WERI-Rb-1 (cell line): ENCODE results near the gene DCAF11.
A peak's percentile ranks its signal among the peaks of the same experiment; 100 is the strongest.

Experiments
- DNase-seq: peaks from one replicate; pipeline ENCODE4 v3.0.0-alpha.2; 2020
- H3K27ac ChIP-seq: fragments of 250-450 bp; sonication (Bioruptor Pico); 2 replicates; pipeline ENCODE4 v1.5.1; 2020; ENCODE audit warnings: mild to moderate bottlenecking, moderate library complexity
- H3K27me3 ChIP-seq: fragments of 250-450 bp; sonication (Bioruptor Pico); 2 replicates; pipeline ENCODE4 v1.5.1; 2021; ENCODE audit warnings: mild to moderate bottlenecking, low read depth, moderate library complexity; ENCODE audit not compliant: insufficient read depth, severe bottlenecking
- H3K36me3 ChIP-seq: fragments of 250-450 bp; sonication (Bioruptor Pico); 2 replicates; pipeline ENCODE4 v1.5.1; 2020; ENCODE audit warnings: mild to moderate bottlenecking, moderate library complexity
- H3K4me3 ChIP-seq: 2 replicates; pipeline ENCODE4 v1.5.1; 2011; ENCODE audit warnings: low read depth, mild to moderate bottlenecking, control low read depth, low read length
- H3K9me3 ChIP-seq: fragments of 250-450 bp; sonication (Bioruptor Pico); 2 replicates; pipeline ENCODE4 v1.5.1; 2021; ENCODE audit warnings: mild to moderate bottlenecking, moderate library complexity; ENCODE audit not compliant: severe bottlenecking
- CTCF ChIP-seq: IDR thresholded peaks from 2 replicates; pipeline ENCODE4 v1.5.1; 2011; ENCODE audit warnings: low read depth, mild to moderate bottlenecking, control low read depth, inconsistent platforms, low read length

The DCAF11 gene

DNA sequence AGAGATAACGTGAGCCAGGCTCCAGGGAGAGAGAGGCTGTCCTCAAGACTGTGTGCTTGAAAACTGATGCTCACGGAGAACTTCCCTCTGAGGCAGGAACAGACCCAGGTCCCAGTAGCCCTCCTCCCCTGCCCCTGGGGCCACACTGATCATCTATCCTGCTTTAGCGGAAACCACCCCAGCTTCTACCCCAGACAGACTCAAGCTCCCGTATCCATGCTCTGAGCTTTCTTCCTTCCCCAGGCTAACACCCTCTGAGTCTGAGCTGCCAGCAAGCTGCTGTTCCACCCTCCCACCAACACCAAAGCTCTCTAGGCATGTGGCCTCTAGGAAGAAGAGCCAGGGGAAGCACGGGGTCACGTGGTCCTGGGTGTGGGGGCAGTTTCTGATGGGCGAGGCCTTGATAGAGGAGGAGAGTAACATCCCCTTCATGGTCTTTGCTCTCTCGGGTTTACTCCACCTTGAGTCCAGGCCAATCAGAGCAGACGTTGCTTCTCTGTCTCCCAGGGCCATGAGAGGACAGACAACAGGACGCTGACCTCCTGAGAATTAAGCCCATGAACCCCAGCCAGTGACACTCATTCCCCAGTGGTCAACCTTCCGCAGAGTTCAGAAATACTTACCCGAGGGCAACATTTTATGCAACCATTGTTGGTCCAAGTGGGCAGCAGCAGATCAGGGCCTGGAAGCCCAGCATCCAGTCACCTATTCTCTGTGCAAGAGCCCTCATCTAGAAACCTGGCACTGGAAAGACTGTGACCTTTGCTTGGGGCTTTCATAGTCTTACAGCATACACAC, 19.1 kb upstream of the DCAF11 start:
- TF ChIP-seq CTCF = no peak
- Histone ChIP-seq H3K9me3 (no peaks in the 10 kb centered on the region), H3K27ac (peak overlapping the region; percentile 83), H3K27me3 (no peaks in the 10 kb centered on the region), H3K36me3 (no peaks in the 10 kb centered on the region), H3K4me3 (peak overlapping the region; percentile 66)
- DNase-seq = peak; percentile 79

DNA sequence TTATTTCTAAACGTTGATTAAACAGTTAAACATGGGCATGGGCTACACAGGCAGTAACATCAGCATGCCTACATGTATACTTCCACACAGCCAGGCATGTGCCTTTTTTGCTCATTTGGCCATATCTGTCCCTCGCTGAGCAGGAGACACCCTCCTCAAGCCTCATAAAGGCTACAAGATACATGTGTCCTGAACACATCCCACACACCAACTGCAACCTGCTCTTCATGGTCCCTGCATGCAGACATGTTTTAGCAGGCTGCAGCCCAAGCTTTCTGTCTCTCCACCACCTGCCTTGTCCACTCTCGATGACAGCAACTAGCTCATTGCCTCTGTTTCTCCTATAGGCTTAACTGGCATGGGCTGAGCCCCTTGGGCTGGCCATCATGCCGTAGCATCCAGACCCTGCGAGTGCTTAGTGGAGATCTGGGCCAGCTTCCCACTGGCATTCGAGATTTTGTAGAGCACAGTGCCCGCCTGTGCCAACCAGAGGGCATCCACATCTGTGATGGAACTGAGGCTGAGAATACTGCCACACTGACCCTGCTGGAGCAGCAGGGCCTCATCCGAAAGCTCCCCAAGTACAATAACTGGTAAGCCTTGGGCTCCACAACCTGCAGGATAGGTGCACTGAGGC, 17.9 kb upstream of the DCAF11 start:
- DNase-seq = no peak
- Histone ChIP-seq H3K36me3 (no peaks in the 10 kb centered on the region), H3K9me3 (no peaks in the 10 kb centered on the region), H3K4me3 (no peak overlapping the region), H3K27me3 (no peaks in the 10 kb centered on the region), H3K27ac (no peak overlapping the region)
- TF ChIP-seq CTCF = no peak

GRCh38 chr14:24098229-24098926, 16.2 kb upstream of the DCAF11 start:
- DNase-seq = no peak
- TF ChIP-seq CTCF = no peak
- no peaks in the 10 kb centered on the region for H3K36me3 ChIP-seq
- no peak overlapping the region for H3K4me3 ChIP-seq
- H3K9me3 ChIP-seq = no peaks in the 10 kb centered on the region
- no peaks in the 10 kb centered on the region for H3K27me3 ChIP-seq
- no peak overlapping the region for H3K27ac ChIP-seq

DNA sequence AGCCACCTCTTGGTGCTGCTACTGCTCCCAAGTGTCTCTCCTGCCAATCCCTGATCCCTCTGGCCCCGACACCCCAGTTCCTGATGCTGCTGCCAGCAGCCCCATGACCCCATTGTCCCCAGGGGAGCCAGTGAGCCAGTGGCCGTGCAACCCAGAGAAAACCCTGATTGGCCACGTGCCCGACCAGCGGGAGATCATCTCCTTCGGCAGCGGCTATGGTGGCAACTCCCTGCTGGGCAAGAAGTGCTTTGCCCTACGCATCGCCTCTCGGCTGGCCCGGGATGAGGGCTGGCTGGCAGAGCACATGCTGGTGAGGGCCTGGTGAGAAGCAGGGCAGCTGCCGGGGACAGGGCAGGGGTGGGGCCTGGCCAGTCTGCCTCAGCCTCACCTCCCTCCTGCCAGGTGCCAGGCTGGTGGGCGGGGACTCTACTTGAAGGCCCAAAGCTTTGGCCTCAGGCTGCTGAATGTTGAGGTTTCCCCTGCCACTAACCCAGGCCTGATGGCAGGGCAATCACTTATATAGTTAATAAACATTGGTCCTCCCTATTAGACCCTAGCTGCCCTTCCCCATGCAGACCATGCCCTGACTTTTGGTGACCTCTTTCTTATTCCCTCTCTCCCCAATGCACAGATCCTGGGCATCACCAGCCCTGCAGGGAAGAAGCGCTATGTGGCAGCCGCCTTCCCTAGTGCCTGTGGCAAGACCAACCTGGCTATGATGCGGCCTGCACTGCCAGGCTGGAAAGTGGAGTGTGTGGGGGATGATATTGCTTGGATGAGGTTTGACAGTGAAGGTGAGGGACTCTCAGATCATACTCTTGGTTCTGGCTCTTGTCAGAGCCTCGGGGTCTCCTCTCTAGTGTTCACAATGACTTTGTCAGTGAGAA, 15.4 kb upstream of the DCAF11 start:
- H3K4me3 ChIP-seq = no peak overlapping the region
- no peaks in the 10 kb centered on the region for H3K9me3 ChIP-seq
- no peak for TF ChIP-seq CTCF
- no peaks in the 10 kb centered on the region for H3K27me3 ChIP-seq
- H3K27ac ChIP-seq = no peak overlapping the region
- no peaks in the 10 kb centered on the region for H3K36me3 ChIP-seq
- no peak for DNase-seq

DNA sequence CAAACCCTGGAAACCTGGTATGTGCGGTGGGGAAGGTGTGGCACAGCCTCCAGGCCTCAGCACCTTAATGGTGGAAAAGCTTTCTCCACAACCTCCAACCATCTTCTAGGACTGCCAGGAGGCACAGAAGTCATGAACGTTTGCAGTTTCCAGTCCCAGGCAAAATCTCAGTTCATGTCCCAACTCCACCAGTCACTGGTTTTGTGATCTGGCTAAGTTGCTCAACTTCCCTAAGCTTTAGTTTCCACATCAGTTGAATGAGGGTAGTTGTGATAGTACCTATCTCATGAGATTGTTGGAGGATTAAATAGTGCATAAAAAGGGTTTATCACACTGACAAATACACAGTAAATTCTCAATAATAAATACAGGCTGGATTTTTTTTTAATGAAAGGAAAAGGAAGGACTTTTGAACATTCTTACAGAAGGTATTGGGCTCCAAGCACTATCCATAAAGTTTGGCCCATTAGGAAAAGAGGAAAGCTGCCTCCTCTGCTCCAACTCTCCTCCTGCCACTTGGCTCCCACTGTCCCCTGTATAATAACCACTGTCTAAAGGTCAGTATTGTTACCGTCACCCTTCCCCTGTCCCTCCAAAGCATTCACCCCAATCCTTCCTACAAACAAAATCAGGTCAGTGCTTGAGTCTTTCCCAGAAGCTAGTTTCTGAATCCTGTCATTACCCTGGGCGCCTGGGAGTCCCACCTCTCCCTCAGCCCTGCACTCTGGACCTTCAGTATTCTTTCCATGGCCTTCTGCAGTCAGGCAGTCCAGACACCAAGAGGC, 14.2 kb upstream of the DCAF11 start:
- Histone ChIP-seq H3K27ac (no peak overlapping the region), H3K4me3 (no peak overlapping the region), H3K27me3 (no peaks in the 10 kb centered on the region), H3K36me3 (no peaks in the 10 kb centered on the region), H3K9me3 (peaks cover 2% of the 10 kb centered on the region)
- TF ChIP-seq CTCF = no peak
- no peak for DNase-seq
